HG02571 (cell line): ENCODE results near the gene RPS25.
"Not testable (repeated sequence)": the region's sequence is repeated elsewhere in the genome, so short reads cannot be mapped to it uniquely, and the experiment has no call there.

Source experiments
- ATAC-seq: cut with Tn5 transposase; IDR thresholded peaks from one replicate; pipeline ENCODE4 v1.9.1; 2021; ENCODE audit warnings: mild to moderate bottlenecking, moderate library complexity; ENCODE audit not compliant: unreplicated experiment

The RPS25 gene

GRCh38 chr11:119017377-119017776 lies 766 bp downstream of the RPS25 start:
- not testable (repeated sequence) for ATAC-seq

GRCh38 chr11:119016216-119017009 lies 1.7 kb downstream of the RPS25 start:
- ATAC-seq = no peak

- no peak for ATAC-seq
Measured at GRCh38 chr11:119015054-119015611, 3.0 kb downstream of the RPS25 start.

GRCh38 chr11:119014209-119014924 lies 3.8 kb downstream of the RPS25 start:
- ATAC-seq = no peak

GRCh38 chr11:119012629-119013170 lies 5.4 kb downstream of the RPS25 start:
- ATAC-seq = no peak

DNA sequence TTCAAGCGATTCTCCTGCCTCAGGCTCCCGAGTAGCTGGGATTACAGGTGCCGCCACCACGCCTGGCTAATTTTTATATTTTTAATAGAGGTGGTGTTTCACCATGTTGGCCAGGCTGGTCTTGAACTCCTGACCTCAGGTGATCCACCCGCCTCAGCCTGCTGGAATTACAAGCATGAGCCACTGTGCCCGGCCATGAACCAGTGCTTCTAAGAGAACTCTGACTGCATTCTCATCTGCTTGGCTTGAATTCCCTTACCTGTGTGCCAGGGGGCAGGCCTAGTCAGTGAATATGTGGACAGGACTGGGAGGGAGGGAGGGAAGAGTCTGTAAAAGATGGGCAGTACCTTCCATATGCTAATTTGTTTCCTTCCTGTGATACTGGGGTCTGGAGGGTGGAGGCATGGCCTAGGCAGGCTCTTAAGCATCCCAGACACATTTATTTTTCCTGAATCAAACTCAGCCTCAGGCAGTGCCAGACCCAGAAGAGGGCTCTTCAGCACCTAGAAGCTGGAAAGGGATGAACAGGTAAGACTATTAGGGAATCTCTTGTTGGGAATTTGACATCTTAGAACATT lies 6.6 kb downstream of the RPS25 start:
- no peak for ATAC-seq

DNA sequence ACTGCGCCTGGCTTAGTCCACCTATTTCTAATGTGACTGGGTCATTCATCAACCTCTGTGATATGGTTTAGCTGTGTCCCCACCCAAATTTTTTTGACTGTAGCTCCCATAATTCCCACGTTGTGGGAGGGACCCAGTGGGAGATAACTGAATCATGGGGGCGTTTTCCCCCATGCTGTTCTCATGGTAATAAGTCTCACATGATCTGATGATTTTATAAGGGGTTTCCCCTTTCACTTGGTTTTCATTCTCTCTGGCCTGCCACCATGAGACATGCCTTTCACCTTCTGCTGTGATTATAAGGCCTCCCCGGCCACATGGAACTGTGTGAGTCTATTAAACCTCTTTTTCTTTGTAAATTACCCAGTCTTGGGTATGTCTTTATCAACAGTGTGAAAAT lies 11.5 kb downstream of the RPS25 start:
- no peak for ATAC-seq

DNA sequence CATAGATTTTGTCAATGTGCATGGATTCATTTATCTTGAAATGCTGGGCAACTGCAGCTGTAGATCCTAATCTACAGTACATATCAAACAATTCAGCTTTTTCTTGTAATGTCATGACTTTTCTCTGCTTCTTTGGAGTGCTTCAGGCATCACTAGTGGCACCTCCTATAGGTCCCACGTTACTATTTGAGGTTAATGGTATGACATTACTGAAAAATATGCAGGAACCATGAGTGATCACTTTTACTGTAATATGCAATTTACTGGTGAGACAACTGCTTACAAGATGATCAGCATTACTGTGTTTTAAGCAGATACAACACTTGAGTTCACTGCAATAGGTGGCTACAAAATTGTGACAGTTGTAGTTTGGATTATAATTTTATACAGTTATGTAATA lies 17.2 kb downstream of the RPS25 start:
- ATAC-seq = no peak

GRCh38 chr11:118998822-118999221 lies 19.3 kb downstream of the RPS25 start:
- no peak for ATAC-seq

DNA sequence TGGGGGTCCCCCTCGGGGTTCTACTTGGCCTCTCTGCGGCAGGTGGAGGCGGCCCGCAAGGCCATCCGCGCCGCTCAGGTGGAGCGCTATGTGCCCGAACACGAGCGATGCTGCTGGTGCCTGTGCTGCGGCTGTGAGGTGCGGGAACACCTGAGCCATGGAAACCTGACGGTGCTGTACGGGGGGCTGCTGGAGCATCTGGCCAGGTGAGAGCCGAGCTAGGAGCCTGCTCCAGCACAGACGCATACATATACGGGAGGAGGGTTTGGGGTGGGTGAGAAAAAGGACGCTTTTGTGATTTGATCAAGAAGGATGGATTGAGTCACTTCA lies 19.8 kb downstream of the RPS25 start:
- ATAC-seq = no peak

DNA sequence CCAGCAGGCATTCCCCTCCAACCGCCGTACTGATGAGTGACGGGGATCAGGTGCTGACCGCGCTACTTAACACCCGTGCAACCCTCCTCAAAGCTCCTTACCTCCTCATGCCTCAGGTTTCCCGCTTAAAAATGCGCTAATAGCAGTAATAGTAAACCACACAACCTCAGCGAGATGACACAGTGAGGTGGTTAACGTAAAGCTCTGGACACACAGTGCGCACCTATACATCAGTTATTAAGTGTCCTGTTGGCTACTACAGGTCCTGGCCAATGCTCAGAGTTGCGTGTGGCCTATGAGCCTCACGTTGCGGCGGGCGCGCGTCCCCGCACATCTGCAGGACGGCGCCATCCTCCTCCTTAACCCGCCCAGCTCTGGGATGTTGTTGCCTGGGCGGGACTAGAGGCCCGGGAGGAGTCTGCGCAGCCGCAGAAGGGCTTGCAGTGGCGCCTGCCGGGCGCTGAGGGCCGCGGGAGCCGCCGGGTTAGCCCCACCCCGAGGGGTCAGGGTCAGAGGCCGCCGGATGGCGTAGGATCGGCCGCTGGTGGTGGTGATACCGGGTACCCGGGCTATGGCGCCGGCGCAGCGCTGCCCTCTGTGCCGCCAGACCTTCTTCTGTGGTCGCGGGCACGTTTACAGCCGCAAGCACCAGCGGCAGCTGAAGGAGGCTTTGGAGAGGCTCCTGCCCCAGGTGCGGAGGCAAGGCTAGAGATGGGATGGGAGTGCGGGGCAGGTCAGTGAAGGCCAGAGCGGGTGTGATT lies 20.3 kb downstream of the RPS25 start, which contains the start of gene CENATAC:
CENATAC (plus strand) TSS at position 512 of the 761 bp plus-strand sequence; CDS start at position 572, 60 bp downstream.
- peak; percentile 86 for ATAC-seq

- ATAC-seq = peak; percentile 5
Measured at GRCh38 chr11:118996926-118997626, 21.1 kb downstream of the RPS25 start.

- ATAC-seq = not testable (repeated sequence)
Measured at GRCh38 chr11:118991486-118992038, 26.6 kb downstream of the RPS25 start.

GRCh38 chr11:118988280-118988679 lies 29.9 kb downstream of the RPS25 start:
- no peak for ATAC-seq

DNA sequence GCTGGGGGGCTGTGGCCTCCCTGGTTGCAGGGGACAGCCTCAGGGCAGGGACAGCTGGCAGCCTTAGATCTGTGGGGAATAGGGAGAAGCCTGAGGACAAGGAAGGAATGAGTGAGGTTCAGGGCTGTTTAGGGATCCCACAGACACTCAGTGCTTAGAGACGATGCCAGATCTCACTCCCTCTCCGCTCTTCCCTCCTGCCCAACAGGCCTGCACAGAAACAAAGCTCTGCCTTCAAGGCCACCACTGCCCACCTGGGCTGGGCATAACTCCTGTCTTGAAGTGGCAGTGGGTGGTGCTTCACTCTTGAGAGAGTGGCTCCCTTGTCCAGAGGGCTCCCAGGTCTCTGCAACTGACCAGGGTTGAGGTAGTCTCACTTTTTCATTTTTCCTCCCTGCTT lies 33.3 kb downstream of the RPS25 start:
- no peak for ATAC-seq

GRCh38 chr11:118984337-118984736 lies 33.8 kb downstream of the RPS25 start:
- not testable (repeated sequence) for ATAC-seq

- ATAC-seq = no peak
Measured at GRCh38 chr11:118980191-118980881, 37.8 kb downstream of the RPS25 start.

DNA sequence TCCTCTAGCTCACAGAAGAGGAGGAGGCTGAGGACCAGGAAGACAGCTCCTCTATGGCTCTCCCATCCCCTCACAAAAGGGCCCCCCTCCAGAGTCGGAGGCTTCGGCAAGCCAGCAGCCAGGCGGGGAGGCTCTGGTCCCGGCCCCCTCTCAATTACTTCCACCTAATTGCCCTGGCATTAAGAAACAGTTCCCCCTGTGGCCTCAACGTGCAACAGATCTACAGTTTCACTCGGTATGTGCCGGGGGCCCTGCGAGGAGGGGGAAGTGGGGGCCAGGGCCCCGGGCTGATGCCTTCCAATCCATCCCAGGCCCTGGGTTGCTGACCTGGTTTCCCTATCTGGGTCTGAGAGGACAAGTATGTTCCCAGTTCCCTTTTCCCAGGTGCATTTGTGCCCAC lies 38.7 kb downstream of the RPS25 start:
- ATAC-seq = no peak
